Fibroblast of skin of right quadriceps (primary cell): ENCODE data around the gene KLF15.
"Not testable (repeated sequence)": the region's sequence is repeated elsewhere in the genome, so short reads cannot be mapped to it uniquely, and the experiment has no call there.

Source experiments
- DNase-seq: peaks from one replicate; pipeline ENCODE4 v3.0.0-alpha.2; 2013

Gene KLF15

DNA sequence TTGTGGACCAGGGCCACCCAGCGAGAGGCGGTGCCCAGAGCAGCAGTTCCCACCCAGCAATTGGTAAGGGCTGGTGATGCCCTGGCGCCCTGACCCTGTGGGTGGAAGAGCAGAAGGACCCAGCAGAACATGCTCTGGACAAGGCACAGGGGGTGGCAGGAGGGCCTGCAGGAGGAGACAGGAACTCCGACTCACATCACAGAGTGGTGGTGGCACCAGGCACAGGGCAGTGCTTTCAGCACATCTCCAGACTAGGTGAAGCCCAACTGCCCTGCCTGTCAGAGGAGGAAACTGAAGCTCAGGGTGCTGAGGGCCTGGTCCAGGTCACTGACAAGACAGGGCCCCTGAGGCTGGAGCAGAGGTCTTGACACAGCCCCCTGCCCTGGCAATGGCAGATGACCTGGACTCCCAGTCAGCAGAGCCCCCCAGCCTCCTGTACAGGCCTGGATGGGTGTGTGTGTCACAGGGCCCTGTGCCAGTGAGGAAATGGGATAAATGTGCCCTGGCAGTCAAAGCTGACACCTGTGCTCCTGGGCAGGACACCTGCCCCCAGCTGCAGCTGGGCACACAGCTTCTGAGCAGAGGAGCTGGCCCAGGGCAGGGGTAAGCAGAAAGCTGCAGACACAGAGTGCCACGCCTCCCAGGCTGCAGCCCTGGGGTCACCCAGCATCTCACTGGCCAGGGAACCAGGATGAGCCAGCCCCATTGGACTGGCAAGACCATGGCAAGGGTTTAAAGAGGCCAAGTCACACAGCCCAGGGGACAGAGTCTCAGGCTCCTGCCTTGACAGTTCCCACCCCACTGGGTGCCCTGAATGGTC lies 11.4 kb downstream of the KLF15 start:
- no peak for DNase-seq

GRCh38 chr3:126345231-126345630 lies 12.0 kb downstream of the KLF15 start:
- no peak for DNase-seq

GRCh38 chr3:126344380-126345041 lies 12.7 kb downstream of the KLF15 start:
- DNase-seq, result no peak

GRCh38 chr3:126343649-126344035 lies 13.6 kb downstream of the KLF15 start:
- no peak for DNase-seq

- no peak for DNase-seq
These were observed 14.1 kb downstream of the KLF15 start for GRCh38 chr3:126342991-126343648.

DNA sequence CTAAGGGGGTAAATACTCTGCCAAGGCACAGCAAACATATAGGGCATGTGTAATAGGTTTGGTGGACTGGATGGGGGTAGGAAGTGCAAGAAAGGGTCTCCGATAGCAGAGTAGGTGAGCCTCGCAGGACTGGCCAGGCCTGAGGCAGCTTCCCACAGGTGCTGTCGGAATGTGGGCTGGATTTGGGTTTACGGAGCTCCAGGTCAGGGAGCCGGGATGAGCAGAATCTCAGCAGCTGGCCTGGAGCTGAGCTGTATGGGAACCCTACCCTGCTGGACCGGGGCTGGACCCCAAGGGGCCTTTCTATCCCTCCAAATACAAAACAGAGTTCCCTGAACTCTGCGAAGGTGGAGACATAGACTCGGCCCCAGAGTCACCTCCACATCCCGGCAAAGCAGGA lies 15.0 kb downstream of the KLF15 start:
- no peak for DNase-seq

- DNase-seq, result no peak
These were observed 15.5 kb downstream of the KLF15 start for GRCh38 chr3:126341755-126342150.

- DNase-seq, result no peak
These were observed 16.1 kb downstream of the KLF15 start for GRCh38 chr3:126340943-126341754.

- DNase-seq, result no peak
These were observed 16.6 kb downstream of the KLF15 start for GRCh38 chr3:126340596-126340942.

GRCh38 chr3:126340081-126340511 lies 17.1 kb downstream of the KLF15 start:
- no peak for DNase-seq

GRCh38 chr3:126339466-126339865 lies 17.7 kb downstream of the KLF15 start:
- no peak for DNase-seq

- no peak for DNase-seq
These were observed 18.4 kb downstream of the KLF15 start for GRCh38 chr3:126338790-126339288.

DNA sequence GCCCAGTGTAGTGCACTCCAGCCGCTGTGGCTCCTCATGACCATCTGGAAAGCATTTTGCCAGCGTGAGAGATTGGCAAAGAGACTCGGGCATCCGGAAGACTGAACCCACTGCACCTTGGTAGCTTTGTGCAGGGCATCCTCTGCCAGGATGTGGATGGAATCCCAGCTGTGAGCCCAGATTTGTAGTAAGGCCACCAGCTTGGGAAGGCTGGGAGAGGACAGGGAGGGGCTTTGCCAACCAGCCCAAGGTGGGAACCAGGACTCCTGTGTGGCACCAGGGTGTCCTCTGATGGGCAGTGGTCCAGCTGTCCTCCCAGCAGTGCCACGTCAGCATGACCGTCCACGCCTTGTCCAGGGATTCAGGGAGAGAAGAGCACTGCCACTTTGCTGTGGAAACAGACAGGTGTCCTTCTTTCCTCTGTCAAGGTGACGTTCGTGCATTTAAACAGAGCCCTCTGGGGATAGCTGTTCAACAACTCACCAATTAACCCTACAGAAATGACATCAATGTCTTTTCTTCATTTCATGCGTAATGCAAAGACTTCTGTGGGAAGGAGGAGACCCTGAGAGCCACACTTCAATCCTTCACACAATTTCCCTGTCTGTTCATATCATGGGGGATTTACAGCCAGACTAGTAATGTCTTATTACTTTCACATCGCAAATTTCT lies 19.1 kb downstream of the KLF15 start:
- DNase-seq, result no peak

DNA sequence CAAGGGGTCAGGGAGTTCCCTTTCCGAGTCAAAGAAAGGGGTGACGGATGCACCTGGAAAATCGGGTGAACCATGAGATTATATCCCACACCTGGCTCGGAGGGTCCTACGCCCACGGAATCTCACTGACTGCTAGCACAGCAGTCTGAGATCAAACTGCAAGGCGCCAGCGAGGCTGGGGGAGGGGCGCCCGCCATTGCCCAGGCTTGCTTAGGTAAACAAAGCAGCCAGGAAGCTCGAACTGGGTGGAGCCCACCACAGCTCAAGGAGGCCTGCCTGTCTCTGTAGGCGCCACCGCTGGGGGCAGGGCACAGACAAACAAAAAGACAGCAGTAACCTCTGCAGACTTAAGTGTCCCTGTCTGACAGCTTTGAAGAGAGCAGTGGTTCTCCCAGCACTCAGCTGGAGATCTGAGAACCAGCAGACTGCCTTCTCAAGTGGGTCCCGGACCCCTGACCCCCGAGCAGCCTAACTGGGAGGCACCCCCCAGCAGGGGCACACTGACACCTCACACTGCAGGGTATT lies 25.3 kb downstream of the KLF15 start:
- not testable (repeated sequence) for DNase-seq

DNA sequence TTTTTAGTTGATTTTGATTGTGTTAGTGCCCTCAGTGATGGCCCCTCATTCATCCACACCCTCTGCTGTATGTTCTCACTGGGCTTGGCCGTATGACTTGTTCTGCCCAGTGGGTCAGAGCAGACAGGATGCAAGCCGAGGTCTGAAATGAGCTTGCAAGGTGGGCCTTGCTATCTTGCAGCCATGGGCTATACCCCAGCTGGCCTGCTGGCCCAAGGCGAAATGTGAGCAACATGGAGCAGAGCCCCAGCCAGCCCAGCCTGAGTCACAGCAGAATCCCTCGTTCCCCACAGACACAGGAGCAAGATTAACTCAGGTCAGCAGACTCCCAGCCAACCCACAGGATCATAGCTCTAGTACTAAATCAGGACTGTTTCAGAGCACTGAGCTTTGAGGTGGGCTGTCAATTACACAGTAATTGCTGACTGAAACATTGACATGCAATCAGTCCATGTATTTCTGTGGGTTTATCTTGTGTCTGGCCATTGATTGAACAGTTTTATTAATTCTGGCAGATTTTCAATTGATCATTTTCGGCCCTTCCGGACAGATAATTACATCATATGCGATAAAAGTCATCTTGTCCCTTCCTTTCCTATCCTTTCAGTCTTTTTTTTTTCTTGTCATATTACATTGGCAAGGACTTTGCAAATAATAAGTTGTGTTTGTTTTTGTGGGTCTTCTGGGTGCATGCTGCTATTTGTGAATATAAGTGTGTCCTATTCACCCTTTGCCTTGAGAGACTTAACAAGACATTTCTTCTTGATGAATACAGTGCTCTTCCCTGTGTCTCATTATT lies 27.1 kb downstream of the KLF15 start:
- no peak for DNase-seq

DNA sequence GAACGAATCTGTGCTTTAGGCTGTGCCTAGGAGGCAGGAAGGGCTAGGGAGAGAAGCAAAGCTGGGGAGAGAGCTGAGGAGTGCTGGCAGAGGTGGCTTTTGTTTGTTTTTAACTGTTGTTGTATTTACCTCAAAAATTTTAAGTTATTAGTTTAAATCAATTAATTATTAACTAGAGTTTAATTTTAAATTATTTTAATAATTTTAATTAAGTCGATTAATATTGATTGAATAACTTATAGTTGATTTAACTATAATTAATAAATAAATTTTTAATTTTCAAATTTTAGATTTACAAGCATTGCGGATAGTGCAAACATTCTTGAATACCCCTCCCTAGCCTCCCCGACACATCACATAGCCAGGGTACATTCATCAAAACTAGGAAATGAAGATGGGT lies 30.6 kb downstream of the KLF15 start:
- DNase-seq, result no peak

GRCh38 chr3:126322181-126322967 lies 34.8 kb downstream of the KLF15 start:
- no peak for DNase-seq

- DNase-seq, result no peak
These were observed 35.7 kb downstream of the KLF15 start for GRCh38 chr3:126321490-126321889.

DNA sequence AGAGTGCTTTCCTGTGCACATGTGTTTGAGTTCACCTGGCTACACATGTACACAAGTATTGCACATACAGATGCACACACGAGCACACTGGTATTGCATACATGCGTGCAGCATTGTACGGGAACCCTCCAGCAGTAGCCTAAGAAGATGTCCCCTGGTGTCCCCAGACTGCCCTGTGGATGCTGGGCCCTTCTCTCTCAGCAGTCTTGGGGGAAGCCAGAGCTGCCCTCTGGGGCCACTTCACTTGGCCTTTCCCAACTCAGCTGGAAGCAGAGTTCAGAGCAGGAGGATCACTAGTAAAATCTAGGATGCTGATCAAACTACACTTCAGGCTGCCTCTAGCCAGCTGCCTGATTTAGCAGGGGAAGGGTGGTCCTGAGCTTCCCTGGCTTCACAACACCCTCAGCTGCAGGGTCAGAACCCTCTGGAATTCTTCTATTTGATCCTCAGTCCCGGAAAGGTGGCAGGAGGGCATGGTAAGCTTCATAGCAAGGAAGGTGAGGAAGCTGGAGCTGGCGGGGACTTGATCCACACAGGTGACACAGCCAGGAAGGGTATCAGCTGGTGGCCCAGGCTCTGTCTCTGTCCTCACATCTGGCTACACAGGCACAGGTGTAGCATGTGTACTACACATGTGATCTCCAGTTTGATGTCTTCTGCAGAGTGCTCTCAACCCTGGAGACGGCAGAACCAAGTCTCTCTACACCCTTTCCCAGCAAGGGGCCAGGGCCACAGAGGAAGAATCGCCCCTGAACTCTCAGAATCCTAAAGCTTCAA lies 36.5 kb downstream of the KLF15 start:
- no peak for DNase-seq
